GM21381 (cell line): ENCODE measurements around the gene CCDC175.

Experiments
- ATAC-seq: cut with Tn5 transposase; IDR thresholded peaks from one replicate; pipeline ENCODE4 v1.9.1; 2021; ENCODE audit warnings: mild to moderate bottlenecking, moderate library complexity; ENCODE audit not compliant: unreplicated experiment

Gene CCDC175

GRCh38 chr14:59576332-59577294 is at the start of gene CCDC175:
CCDC175 (minus strand) TSS chr14:59576812; CDS start chr14:59576775, 37 bp downstream.
- peak; percentile 94 for ATAC-seq

- ATAC-seq = no peak
Observed at GRCh38 chr14:59622631-59623030, 46.0 kb upstream of the CCDC175 start.

GRCh38 chr14:59619061-59619460 is 42.4 kb upstream of the CCDC175 start:
- ATAC-seq = no peak

GRCh38 chr14:59601056-59601455 is 24.4 kb upstream of the CCDC175 start:
- no peak for ATAC-seq

- ATAC-seq = no peak
Observed at GRCh38 chr14:59600211-59600945, 23.8 kb upstream of the CCDC175 start.

- no peak for ATAC-seq
Observed at GRCh38 chr14:59595071-59595470, 18.5 kb upstream of the CCDC175 start.

- ATAC-seq = no peak
Observed at GRCh38 chr14:59591641-59592370, 15.2 kb upstream of the CCDC175 start.

GRCh38 chr14:59588101-59588500 is 11.5 kb upstream of the CCDC175 start:
- no peak for ATAC-seq

GRCh38 chr14:59585891-59586554 is 9.4 kb upstream of the CCDC175 start:
- no peak for ATAC-seq

GRCh38 chr14:59583755-59584154 is 7.1 kb upstream of the CCDC175 start:
- no peak for ATAC-seq

GRCh38 chr14:59582845-59583509 is 6.4 kb upstream of the CCDC175 start:
- ATAC-seq = no peak

- ATAC-seq = no peak
Observed at GRCh38 chr14:59582161-59582560, 5.5 kb upstream of the CCDC175 start.

- ATAC-seq = no peak
Observed at GRCh38 chr14:59580911-59581310, 4.3 kb upstream of the CCDC175 start.

- ATAC-seq = no peak
Observed at GRCh38 chr14:59570122-59570521, 6.5 kb downstream of the CCDC175 start.

GRCh38 chr14:59566725-59567124 is 9.9 kb downstream of the CCDC175 start:
- ATAC-seq = no peak

- ATAC-seq = no peak
Observed at GRCh38 chr14:59566296-59566695, 10.3 kb downstream of the CCDC175 start.

GRCh38 chr14:59565087-59565486 is 11.5 kb downstream of the CCDC175 start:
- no peak for ATAC-seq

GRCh38 chr14:59564366-59564765 is 12.2 kb downstream of the CCDC175 start:
- no peak for ATAC-seq

- no peak for ATAC-seq
Observed at GRCh38 chr14:59547310-59547709, 29.3 kb downstream of the CCDC175 start.

GRCh38 chr14:59543873-59544272 is 32.7 kb downstream of the CCDC175 start:
- no peak for ATAC-seq
